Activated gamma-delta T cell treated with anti-CD3 and anti-CD28 coated beads, Interleukin-2, amount 50 U/mL, for 16 hours (primary cell): Measurements from ENCODE around the gene GJC2.

ENCODE experiments used
- DNase-seq: peaks from one replicate; pipeline ENCODE4 v3.0.0-alpha.2; 2020; ENCODE audit warnings: low read depth

GJC2 gene

GRCh38 chr1:228194921-228195812, 45.4 kb downstream of the GJC2 start:
- DNase-seq = no peak

- no peak for DNase-seq
Observed at GRCh38 chr1:228197555-228198147, 47.9 kb downstream of the GJC2 start.

- no peak for DNase-seq
Observed at GRCh38 chr1:228198977-228199590, 49.4 kb downstream of the GJC2 start.

- DNase-seq = no peak
Observed at GRCh38 chr1:228204958-228205357, 55.2 kb downstream of the GJC2 start.

GRCh38 chr1:228205526-228206436, 56.1 kb downstream of the GJC2 start:
- DNase-seq = no peak

- no peak for DNase-seq
Observed at GRCh38 chr1:228206582-228207351, 57.0 kb downstream of the GJC2 start.

- no peak for DNase-seq
Observed at GRCh38 chr1:228207381-228207810, 57.7 kb downstream of the GJC2 start.

- no peak for DNase-seq
Observed at GRCh38 chr1:228207851-228208821, 58.4 kb downstream of the GJC2 start, which contains the start of gene OBSCN. Gene OBSCN, plus strand, starts transcription at chr1:228208044. Its CDS starts 3,740 bp downstream, at chr1:228211784.

GRCh38 chr1:228208831-228209551, 59.3 kb downstream of the GJC2 start:
- DNase-seq = no peak
